Keratinocyte (primary cell): ENCODE results near the gene ARX.

Source experiments
- CTCF ChIP-seq, 3 experiments: IDR thresholded peaks in 1 of 3; conservative IDR thresholded peaks in 1 of 3; optimal IDR thresholded peaks in 1 of 3; 2 replicates in 2 of 3; 3 replicates in 1 of 3; pipeline versions ENCODE3 to v1.5.1; 2011; ENCODE audit warnings: low read length in 3 of 3, mild to moderate bottlenecking in 3 of 3, moderate library complexity in 2 of 3, control low read depth in 1 of 3, inconsistent platforms in 1 of 3; ENCODE audit not compliant: insufficient read depth in 2 of 3; ENCODE audit errors: extremely low read depth in 1 of 3
- EZH2 ChIP-seq: IDR thresholded peaks from one replicate; pipeline ENCODE4 v1.6.1; 2012; ENCODE audit warnings: inconsistent platforms, mild to moderate bottlenecking, low read length, moderate library complexity

GRCh38 chrX:25002661-25003020 is 13.1 kb downstream of the ARX start:
- no peak for TF ChIP-seq CTCF (optimal IDR thresholded peaks at IDR 0.05 in 1 of 3, IDR thresholded peaks at IDR 0.05 in 1 of 3, conservative IDR thresholded peaks at IDR 0.05 in 1 of 3; ENCODE audit: extremely low read depth in 1 of 3, insufficient read depth in 2 of 3, low read length in 3 of 3)
- no peak for TF ChIP-seq EZH2
